Peyer's patch (tissue), 4 donors: Measurements from ENCODE around the gene MED13L. TPM values are rescaled to one million over a fixed set of nuclear protein-coding genes. Genes with fewer than 3 reads are reported as not detected.

Source experiments
- DNase-seq, 3 donors: peaks; one replicate each; pipeline ENCODE4 v3.0.0-alpha.2; 2017 to 2019
- H3K27ac ChIP-seq, 4 donors: fragments of 200-600 bp; sonication (generic); one replicate each; pipeline ENCODE4 v1.5.1; 2016 to 2019
- H3K27me3 ChIP-seq, 2 donors: fragments of 200-600 bp; sonication (generic); one replicate each; pipeline ENCODE4 v1.5.1; 2019
- H3K36me3 ChIP-seq, 3 donors: fragments of 200-600 bp; sonication (generic); one replicate each; pipeline ENCODE4 v1.5.1; 2016 to 2019
- H3K4me1 ChIP-seq, 4 donors: fragments of 200-600 bp; sonication (generic); one replicate each; pipeline ENCODE4 v1.5.1; 2016 to 2019
- H3K4me3 ChIP-seq, 4 donors: fragments of 200-600 bp; sonication (generic); 1 replicate in 3 of 4; 2 replicates in 1 of 4; pipeline ENCODE4 v1.5.1; 2016 to 2019; ENCODE audit warnings: mild to moderate bottlenecking in 1 of 4
- H3K9me3 ChIP-seq, 4 donors: fragments of 200-600 bp; sonication (generic); one replicate each; pipeline ENCODE4 v1.5.1; 2016 to 2019; ENCODE audit warnings: mild to moderate bottlenecking in 1 of 4
- POLR2A ChIP-seq, 2 donors: fragments of 450-650 bp; IDR thresholded peaks; one replicate each; pipeline ENCODE4 v1.5.1; 2017; ENCODE audit warnings: antibody characterized with exemption in 2 of 2, mild to moderate bottlenecking in 2 of 2, moderate library complexity in 2 of 2
- total RNA-seq, 4 donors: library from RNA; depleted of rRNA; stranded (reverse); fragments of >200 nt; gene quantifications; one replicate each; pipeline ENCODE4 v1.1.0, GENCODE V29; 2016
- TF ChIP-seq, protein P1 (sequence below), 6 experiments: fragments of 450-650 bp in 4 of 6; fragments of 200-600 bp in 2 of 6; sonication (generic) in 1 of 6; IDR thresholded peaks; one replicate each; pipeline ENCODE4 v1.5.1; 2017 to 2019; ENCODE audit warnings: antibody characterized with exemption in 6 of 6, mild to moderate bottlenecking in 3 of 6, moderate library complexity in 1 of 6

Gene MED13L
- total RNA-seq, 4 donors from 2014 or later: 127 to 181 (median 145) TPM

DNA sequence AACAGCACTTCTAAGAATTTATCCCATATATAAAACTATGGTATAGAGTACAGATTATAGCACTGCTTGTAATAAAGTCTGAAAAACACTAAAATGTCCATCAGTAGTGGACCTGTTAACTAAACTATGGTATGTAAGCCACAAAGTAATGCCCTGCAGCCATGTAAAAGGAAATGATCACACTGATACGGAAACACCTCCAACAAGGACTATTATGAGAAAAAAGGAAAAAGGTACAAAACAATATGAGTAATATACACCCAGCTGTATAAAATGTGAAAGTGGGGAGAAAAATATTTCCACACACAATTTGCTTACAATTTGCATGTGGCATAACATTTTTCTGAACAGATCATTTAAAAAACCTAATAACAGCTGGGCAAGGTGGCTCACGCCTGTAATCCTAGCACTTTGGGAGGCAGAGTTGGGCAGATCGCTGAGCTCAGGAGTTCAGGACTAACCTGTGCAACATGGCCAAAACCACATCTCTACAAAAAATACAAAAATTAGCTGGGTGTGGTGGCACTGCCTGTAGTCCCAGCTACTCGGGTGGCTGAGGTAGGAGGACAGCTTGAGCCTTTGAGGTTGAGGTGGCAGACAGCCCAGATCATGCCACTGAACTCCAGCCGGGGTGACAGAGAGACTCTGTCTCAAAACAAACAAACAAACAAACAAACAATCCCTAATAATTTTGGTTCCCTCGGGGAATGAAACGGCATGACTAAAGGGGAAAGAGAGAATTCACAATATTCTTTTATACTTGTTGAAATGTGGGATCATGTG, 250.5 kb downstream of the MED13L start:
- DNase-seq: no peak
- no peaks in the 10 kb centered on the region for H3K9me3 ChIP-seq
- TF ChIP-seq, protein P1, sequence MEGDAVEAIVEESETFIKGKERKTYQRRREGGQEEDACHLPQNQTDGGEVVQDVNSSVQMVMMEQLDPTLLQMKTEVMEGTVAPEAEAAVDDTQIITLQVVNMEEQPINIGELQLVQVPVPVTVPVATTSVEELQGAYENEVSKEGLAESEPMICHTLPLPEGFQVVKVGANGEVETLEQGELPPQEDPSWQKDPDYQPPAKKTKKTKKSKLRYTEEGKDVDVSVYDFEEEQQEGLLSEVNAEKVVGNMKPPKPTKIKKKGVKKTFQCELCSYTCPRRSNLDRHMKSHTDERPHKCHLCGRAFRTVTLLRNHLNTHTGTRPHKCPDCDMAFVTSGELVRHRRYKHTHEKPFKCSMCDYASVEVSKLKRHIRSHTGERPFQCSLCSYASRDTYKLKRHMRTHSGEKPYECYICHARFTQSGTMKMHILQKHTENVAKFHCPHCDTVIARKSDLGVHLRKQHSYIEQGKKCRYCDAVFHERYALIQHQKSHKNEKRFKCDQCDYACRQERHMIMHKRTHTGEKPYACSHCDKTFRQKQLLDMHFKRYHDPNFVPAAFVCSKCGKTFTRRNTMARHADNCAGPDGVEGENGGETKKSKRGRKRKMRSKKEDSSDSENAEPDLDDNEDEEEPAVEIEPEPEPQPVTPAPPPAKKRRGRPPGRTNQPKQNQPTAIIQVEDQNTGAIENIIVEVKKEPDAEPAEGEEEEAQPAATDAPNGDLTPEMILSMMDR (IDR thresholded peaks at IDR 0.05): no peak
- TF ChIP-seq POLR2A (IDR thresholded peaks at IDR 0.05): no peak
- H3K36me3 ChIP-seq: no peaks in the 10 kb centered on the region
- no peak overlapping the region for H3K4me3 ChIP-seq
- no peaks in the 10 kb centered on the region for H3K27me3 ChIP-seq
- no peaks in the 10 kb centered on the region for H3K4me1 ChIP-seq
- H3K27ac ChIP-seq: no peak overlapping the region

DNA sequence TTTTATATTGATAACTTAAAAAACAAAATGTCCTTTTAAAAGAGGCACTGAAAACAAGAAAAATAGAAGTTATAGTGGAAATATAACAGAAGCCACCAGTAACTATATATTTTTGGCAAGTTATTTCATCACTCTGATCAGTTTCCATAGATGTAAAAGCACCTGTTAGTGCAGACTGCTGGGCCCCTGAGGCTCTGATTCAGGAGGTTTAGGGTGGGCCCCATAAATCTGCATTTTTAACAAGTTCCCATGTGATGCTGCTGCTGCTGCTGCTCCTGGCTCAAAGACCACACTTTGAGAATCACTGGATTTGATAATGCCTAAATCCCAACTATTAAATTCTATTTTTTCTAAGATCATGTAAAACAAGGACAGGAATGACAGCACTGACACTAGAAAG, 251.1 kb downstream of the MED13L start:
- no peaks in the 10 kb centered on the region for H3K4me1 ChIP-seq
- DNase-seq: no peak
- H3K27ac ChIP-seq: no peak overlapping the region
- no peaks in the 10 kb centered on the region for H3K9me3 ChIP-seq
- no peaks in the 10 kb centered on the region for H3K27me3 ChIP-seq
- no peaks in the 10 kb centered on the region for H3K36me3 ChIP-seq
- TF ChIP-seq, protein P1 (IDR thresholded peaks at IDR 0.05): no peak
- TF ChIP-seq POLR2A (IDR thresholded peaks at IDR 0.05): no peak
- H3K4me3 ChIP-seq: no peak overlapping the region

DNA sequence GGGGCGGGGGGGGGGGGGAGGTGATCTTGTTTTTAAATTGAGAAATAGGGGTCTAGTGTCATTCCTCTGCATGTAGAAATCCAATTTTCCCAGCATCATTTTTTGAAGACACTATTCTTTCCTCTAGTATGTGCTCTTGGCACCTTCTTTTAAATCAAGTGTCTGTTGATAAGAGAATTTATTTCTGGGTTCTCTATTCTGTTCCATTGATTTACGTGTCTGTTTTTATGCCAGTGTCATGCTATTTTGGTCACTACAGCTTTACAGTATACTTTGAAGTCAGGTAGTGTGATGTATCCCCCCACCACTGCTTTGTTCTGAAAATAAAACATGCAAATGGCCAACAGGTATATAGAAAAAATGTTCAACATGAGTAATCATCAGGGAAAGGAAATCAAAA, 252.7 kb downstream of the MED13L start:
- H3K4me3 ChIP-seq: no peak overlapping the region
- no peaks in the 10 kb centered on the region for H3K4me1 ChIP-seq
- TF ChIP-seq, protein P1 (IDR thresholded peaks at IDR 0.05): no peak
- no peaks in the 10 kb centered on the region for H3K27me3 ChIP-seq
- H3K27ac ChIP-seq: no peak overlapping the region
- H3K36me3 ChIP-seq: peaks cover 0 to 1% (median 0%) of the 10 kb centered on the region in 3 donors
- no peak for DNase-seq
- H3K9me3 ChIP-seq: no peaks in the 10 kb centered on the region

DNA sequence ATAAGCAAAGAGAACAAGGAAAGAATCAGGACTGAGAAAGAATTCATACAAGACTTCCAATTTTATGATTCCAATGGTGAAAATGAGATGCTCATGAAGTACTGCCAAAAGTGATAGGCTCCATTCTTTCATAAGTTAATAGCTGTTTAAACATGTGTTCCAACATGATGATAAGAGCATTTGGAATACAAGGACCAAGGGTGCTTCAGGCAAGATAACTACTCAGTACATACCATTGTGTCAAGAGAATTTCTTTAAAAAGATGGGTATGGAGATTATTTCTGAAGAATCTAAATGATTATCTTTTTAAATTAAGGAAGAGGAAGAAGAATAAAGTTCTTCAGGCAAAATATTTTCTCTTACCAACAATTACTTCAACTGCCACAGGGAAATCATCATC, 258.1 kb downstream of the MED13L start:
- no peak for DNase-seq

DNA sequence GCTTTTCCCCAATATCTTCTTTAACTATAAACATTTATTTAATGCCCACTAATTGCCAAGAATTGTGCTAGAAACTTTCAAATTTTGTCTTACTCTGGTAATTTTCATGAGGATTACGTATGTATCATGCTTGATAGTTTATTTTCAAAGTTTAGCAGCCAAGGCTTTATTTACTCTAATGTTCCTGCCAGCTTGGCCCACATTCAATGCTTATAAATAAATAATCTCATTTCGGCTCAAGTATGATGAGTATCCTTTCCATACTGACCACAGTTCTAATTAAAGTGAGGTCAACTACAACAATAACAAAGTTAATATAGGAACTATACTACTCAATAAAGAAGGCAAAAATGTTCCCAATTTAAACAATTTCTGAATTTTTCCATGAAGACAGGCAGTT, 259.2 kb downstream of the MED13L start:
- Histone ChIP-seq H3K4me3 (no peak overlapping the region), H3K4me1 (no peaks in the 10 kb centered on the region), H3K9me3 (no peaks in the 10 kb centered on the region), H3K27ac (no peak overlapping the region), H3K27me3 (no peaks in the 10 kb centered on the region), H3K36me3 (peaks cover 0 to 44% (median 0%) of the 10 kb centered on the region in 3 donors)
- no peak for DNase-seq
- TF ChIP-seq, protein P1 (IDR thresholded peaks at IDR 0.05): no peak
- no peak for TF ChIP-seq POLR2A (IDR thresholded peaks at IDR 0.05)

More for the DNA sequence above, 258.1 kb downstream of the MED13L start:
- Histone ChIP-seq H3K27me3 (no peaks in the 10 kb centered on the region), H3K27ac (no peak overlapping the region), H3K4me3 (no peak overlapping the region), H3K9me3 (no peaks in the 10 kb centered on the region), H3K4me1 (no peaks in the 10 kb centered on the region), H3K36me3 (peaks cover 0 to 35% (median 0%) of the 10 kb centered on the region in 3 donors)
- TF ChIP-seq, protein P1 (IDR thresholded peaks at IDR 0.05): no peak
- TF ChIP-seq POLR2A (IDR thresholded peaks at IDR 0.05): no peak
